IMR-90 (cell line): ENCODE measurements around the gene RGSL1. TPM values are rescaled to one million over a fixed set of nuclear protein-coding genes. Genes with fewer than 3 reads are reported as not detected.

Experiments used
- ATAC-seq: fragments of 200-7000 bp; cut with Tn5 transposase; 2 replicates; pipeline ENCODE4 v1.9.1; 2020; ENCODE audit warnings: low read depth, mild to moderate bottlenecking, moderate library complexity
- BruUV-seq: library from RNA; stranded (reverse); fragments of 400-500 nt; replicated peaks from 2 replicates; lab custom pipeline; 2021; lab: Mats Ljungman, UMichigan
- CTCF ChIA-PET: fragments of 300-600 bp; formaldehyde crosslinking; extraction: SDS; loops from one replicate; lab custom pipeline; 2021; ENCODE audit warnings: antibody characterized with exemption; lab: Yijun Ruan, JAX
- POLR2A ChIA-PET: fragments of 300-600 bp; sonication (Branson Sonifier 250); formaldehyde crosslinking; loops from one replicate; lab custom pipeline; 2022; ENCODE audit warnings: antibody characterized with exemption; ENCODE audit not compliant: unreplicated experiment; lab: Charles Lee
- DNase-seq: peaks from one replicate; pipeline ENCODE4 v3.0.0; 2013
- H2AFZ ChIP-seq: replicated peaks from 2 replicates; pipeline ENCODE3; 2013; ENCODE audit warnings: low read length, mild to moderate bottlenecking; ENCODE audit not compliant: poor library complexity
- H2AK5ac ChIP-seq: 2 replicates; pipeline ENCODE4 v1.6.1; 2013; ENCODE audit warnings: low read depth, low read length, inconsistent platforms
- H2AK9ac ChIP-seq: replicated peaks from 2 replicates; pipeline ENCODE3; 2013; ENCODE audit warnings: mild to moderate bottlenecking, low read depth, low read length, moderate library complexity; ENCODE audit not compliant: poor library complexity
- H2BK120ac ChIP-seq: 2 replicates; pipeline ENCODE4 v1.6.1; 2013; ENCODE audit warnings: low read depth, low read length, inconsistent platforms
- H2BK15ac ChIP-seq: 3 replicates; pipeline ENCODE4 v1.6.1; 2013; ENCODE audit warnings: low read depth, low read length, inconsistent platforms
- H2BK20ac ChIP-seq: 2 replicates; pipeline ENCODE4 v1.6.1; 2013; ENCODE audit warnings: low read depth, mild to moderate bottlenecking, inconsistent platforms, low read length, moderate library complexity
- H2BK5ac ChIP-seq: 2 replicates; pipeline ENCODE4 v1.6.1; 2013; ENCODE audit warnings: mild to moderate bottlenecking, low read depth, low read length, inconsistent platforms; ENCODE audit not compliant: poor library complexity, severe bottlenecking
- H3K14ac ChIP-seq: replicated peaks from 2 replicates; pipeline ENCODE4 v1.6.1; 2013; ENCODE audit warnings: low read depth, low read length, inconsistent platforms
- H3K18ac ChIP-seq: 2 replicates; pipeline ENCODE4 v1.6.1; 2013; ENCODE audit warnings: low read depth, low read length, control low read depth
- H3K23ac ChIP-seq: 2 replicates; pipeline ENCODE4 v1.6.1; 2013; ENCODE audit warnings: low read depth, low read length, inconsistent platforms
- H3K27ac ChIP-seq: 2 replicates; pipeline ENCODE4 v1.5.1; 2013; ENCODE audit warnings: mild to moderate bottlenecking, control low read depth, low read length; ENCODE audit not compliant: insufficient read depth
- H3K27me3 ChIP-seq: 2 replicates; pipeline ENCODE4 v1.6.1; 2013; ENCODE audit warnings: low read length; ENCODE audit not compliant: control insufficient read depth, insufficient read depth
- H3K36me3 ChIP-seq: 2 replicates; pipeline ENCODE4 v1.6.1; 2013; ENCODE audit warnings: low read length, mixed read lengths; ENCODE audit not compliant: control insufficient read depth, insufficient read depth
- H3K4ac ChIP-seq: 2 replicates; pipeline ENCODE4 v1.6.1; 2013; ENCODE audit warnings: low read depth, low read length, inconsistent platforms
- H3K4me1 ChIP-seq: 2 replicates; pipeline ENCODE4 v1.6.1; 2013; ENCODE audit warnings: low read length, mixed read lengths; ENCODE audit not compliant: control insufficient read depth, insufficient read depth
- H3K4me2 ChIP-seq: 2 replicates; pipeline ENCODE4 v1.6.1; 2013; ENCODE audit warnings: low read depth, mild to moderate bottlenecking, control low read depth, low read length, moderate library complexity
- H3K4me3 ChIP-seq: 2 replicates; pipeline ENCODE4 v1.5.1; 2013; ENCODE audit warnings: low read depth, mild to moderate bottlenecking, control low read depth, low read length, moderate library complexity; ENCODE audit not compliant: insufficient read depth
- H3K56ac ChIP-seq: 2 replicates; pipeline ENCODE4 v1.6.1; 2013; ENCODE audit warnings: low read length, inconsistent platforms; ENCODE audit not compliant: insufficient read depth; ENCODE audit errors: extremely low read depth
- H3K79me1 ChIP-seq, 2 experiments: 2 replicates each; pipeline ENCODE4 v1.6.1; 2013; ENCODE audit warnings: low read length in 2 of 2, inconsistent platforms in 1 of 2, low read depth in 1 of 2
- H3K9ac ChIP-seq: 2 replicates; pipeline ENCODE4 v1.6.1; 2013; ENCODE audit warnings: low read depth, low read length, control low read depth
- H3K9me1 ChIP-seq: 2 replicates; pipeline ENCODE4 v1.6.1; 2013; ENCODE audit warnings: low read length, inconsistent platforms; ENCODE audit not compliant: insufficient read depth
- H3K9me3 ChIP-seq: 2 replicates; pipeline ENCODE4 v1.6.1; 2013; ENCODE audit warnings: low read length; ENCODE audit not compliant: control insufficient read depth, insufficient read depth
- H4K20me1 ChIP-seq: 2 replicates; pipeline ENCODE4 v1.6.1; 2013; ENCODE audit warnings: low read length, inconsistent platforms; ENCODE audit not compliant: insufficient read depth
- H4K5ac ChIP-seq: 2 replicates; pipeline ENCODE4 v1.6.1; 2013; ENCODE audit warnings: mild to moderate bottlenecking, low read depth, low read length, control low read depth
- H4K8ac ChIP-seq, 2 experiments: 2 replicates each; pipeline ENCODE4 v1.6.1; 2013; ENCODE audit warnings: low read depth in 2 of 2, low read length in 2 of 2, control low read depth in 1 of 2, inconsistent platforms in 1 of 2
- H4K91ac ChIP-seq: 2 replicates; pipeline ENCODE4 v1.6.1; 2013; ENCODE audit warnings: low read depth, low read length, inconsistent platforms; ENCODE audit not compliant: insufficient read depth
- ELK1 ChIP-seq: fragments of 150-350 bp; IDR thresholded peaks from 2 replicates; pipeline ENCODE4 v1.6.1; 2016; ENCODE audit warnings: low read depth, mild to moderate bottlenecking, low read length, moderate library complexity, borderline replicate concordance
- WGBS, 2 experiments: methylation state at CpG; one replicate each; pipeline versions ENCODE4 v1.1.5 to v1.1.7; 2013; ENCODE audit warnings: missing lambda C conversion rate in 2 of 2; ENCODE audit not compliant: insufficient read length in 1 of 2; ENCODE audit errors: extremely low coverage in 2 of 2; 5-methylcytosine and 5-hydroxymethylcytosine counted together
- dilution Hi-C: fragments of 300-500 bp; cut with HindIII; formaldehyde crosslinking; loops from one replicate; pipeline ENCODE4 v1.14.3; 2018; ENCODE audit warnings: low sequenced_read_pairs; ENCODE audit not compliant: unreplicated experiment
- in situ Hi-C: fragments of 300-500 bp; cut with MboI; formaldehyde crosslinking; loops from 3 replicates; pipeline ENCODE4 v1.14.3; 2019; ENCODE audit warnings: low sequenced_read_pairs, inconsistent platforms, mixed read lengths
- intact Hi-C: fragments of 100-400 bp; cut with micrococcal nuclease; formaldehyde crosslinking; loops from 2 replicates; pipeline ENCODE4 v1.10.0; 2022
- polyA plus RNA-seq, 3 experiments: library from polyadenylated mRNA; depleted of rRNA; stranded (reverse); fragments of >200 nt; gene quantifications; 2 replicates each; pipeline ENCODE4 v1.2.3, GENCODE V29; 2012; ENCODE audit warnings: low replicate concordance in 1 of 3
- total RNA-seq: library from RNA; depleted of rRNA; stranded (reverse); fragments of >200 nt; gene quantifications from 2 replicates; pipeline ENCODE4 v1.2.3, GENCODE V29; 2012
- TF ChIP-seq, protein P1 (sequence below): conservative IDR thresholded peaks from 2 replicates; pipeline ENCODE4 v1.5.1; 2012; ENCODE audit warnings: mild to moderate bottlenecking, low read depth, low read length, improper control_type of control experiment

RGSL1 gene
- total and polyA plus RNA-seq, 2 of the 4 experiments (the other 2 are of a cell fraction): not detected

GRCh38 chr1:182426442-182427430, 23.2 kb upstream of the RGSL1 start:
- DNase-seq (no peak), ATAC-seq (no peak)
- in situ Hi-C loops: no loop called here
- TF ChIP-seq, protein P1, sequence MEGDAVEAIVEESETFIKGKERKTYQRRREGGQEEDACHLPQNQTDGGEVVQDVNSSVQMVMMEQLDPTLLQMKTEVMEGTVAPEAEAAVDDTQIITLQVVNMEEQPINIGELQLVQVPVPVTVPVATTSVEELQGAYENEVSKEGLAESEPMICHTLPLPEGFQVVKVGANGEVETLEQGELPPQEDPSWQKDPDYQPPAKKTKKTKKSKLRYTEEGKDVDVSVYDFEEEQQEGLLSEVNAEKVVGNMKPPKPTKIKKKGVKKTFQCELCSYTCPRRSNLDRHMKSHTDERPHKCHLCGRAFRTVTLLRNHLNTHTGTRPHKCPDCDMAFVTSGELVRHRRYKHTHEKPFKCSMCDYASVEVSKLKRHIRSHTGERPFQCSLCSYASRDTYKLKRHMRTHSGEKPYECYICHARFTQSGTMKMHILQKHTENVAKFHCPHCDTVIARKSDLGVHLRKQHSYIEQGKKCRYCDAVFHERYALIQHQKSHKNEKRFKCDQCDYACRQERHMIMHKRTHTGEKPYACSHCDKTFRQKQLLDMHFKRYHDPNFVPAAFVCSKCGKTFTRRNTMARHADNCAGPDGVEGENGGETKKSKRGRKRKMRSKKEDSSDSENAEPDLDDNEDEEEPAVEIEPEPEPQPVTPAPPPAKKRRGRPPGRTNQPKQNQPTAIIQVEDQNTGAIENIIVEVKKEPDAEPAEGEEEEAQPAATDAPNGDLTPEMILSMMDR: no peak
- no peak for TF ChIP-seq ELK1
- no peak overlapping the region for H4K5ac ChIP-seq
- no peak overlapping the region for H3K4me2 ChIP-seq
- H3K27ac ChIP-seq: no peak overlapping the region
- no peak overlapping the region for H3K9ac ChIP-seq
- H4K8ac ChIP-seq: no peak overlapping the region
- H2AK5ac ChIP-seq: no peak overlapping the region
- no peaks in the 10 kb centered on the region for H3K4me1 ChIP-seq
- no peaks in the 10 kb centered on the region for H3K79me1 ChIP-seq
- H2BK5ac ChIP-seq: no peak overlapping the region
- POLR2A ChIA-PET: no interaction called here
- no peak overlapping the region for H2AFZ ChIP-seq
- dilution Hi-C loops: no loop called here
- H2AK9ac ChIP-seq: no peak overlapping the region
- H4K20me1 ChIP-seq: no peaks in the 10 kb centered on the region
- no peak overlapping the region for H2BK20ac ChIP-seq
- no peaks in the 10 kb centered on the region for H3K36me3 ChIP-seq
- no peak overlapping the region for H3K23ac ChIP-seq
- no peak overlapping the region for H4K91ac ChIP-seq
- BruUV-seq: no TSS peak
- no peaks in the 10 kb centered on the region for H3K9me1 ChIP-seq
- H2BK15ac ChIP-seq: no peak overlapping the region
- H3K14ac ChIP-seq: no peak overlapping the region
- H3K4me3 ChIP-seq: no peak overlapping the region
- no peak overlapping the region for H3K18ac ChIP-seq
- no peaks in the 10 kb centered on the region for H3K27me3 ChIP-seq
- no peaks in the 10 kb centered on the region for H3K9me3 ChIP-seq
- no peak overlapping the region for H3K4ac ChIP-seq
- CTCF ChIA-PET: no interaction called here
- no peak overlapping the region for H3K56ac ChIP-seq
- H2BK120ac ChIP-seq: no peak overlapping the region
- intact Hi-C loops: no loop called here
- no CpG with 5 or more reads among the region's 7 CpGs for WGBS, 2 experiments
